Measurements from ENCODE around the gene PALD1.

Gene PALD1

DNA sequence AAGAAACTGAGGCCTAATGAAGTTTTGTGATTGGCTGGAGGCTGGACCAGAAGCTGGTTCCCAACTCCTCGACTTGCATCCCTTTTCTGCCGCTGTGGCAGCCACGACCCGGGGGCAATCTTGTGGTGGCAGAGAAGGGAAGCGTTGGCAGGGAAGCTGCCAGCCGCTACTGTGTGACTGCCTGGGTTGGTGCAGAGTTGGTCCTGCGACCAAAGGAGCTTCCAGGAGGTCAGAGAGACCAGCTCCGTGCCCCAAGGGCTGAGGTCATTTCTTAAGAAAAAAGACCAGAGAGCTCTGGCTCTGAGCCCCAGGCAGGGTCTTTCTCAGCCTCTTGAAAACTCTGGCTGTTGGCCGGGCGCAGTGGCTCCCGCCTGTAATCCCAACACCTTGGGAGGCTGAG is 76.8 kb downstream of the PALD1 start:
- DNase-seq (ENCODE audit: low spot score): no peak

DNA sequence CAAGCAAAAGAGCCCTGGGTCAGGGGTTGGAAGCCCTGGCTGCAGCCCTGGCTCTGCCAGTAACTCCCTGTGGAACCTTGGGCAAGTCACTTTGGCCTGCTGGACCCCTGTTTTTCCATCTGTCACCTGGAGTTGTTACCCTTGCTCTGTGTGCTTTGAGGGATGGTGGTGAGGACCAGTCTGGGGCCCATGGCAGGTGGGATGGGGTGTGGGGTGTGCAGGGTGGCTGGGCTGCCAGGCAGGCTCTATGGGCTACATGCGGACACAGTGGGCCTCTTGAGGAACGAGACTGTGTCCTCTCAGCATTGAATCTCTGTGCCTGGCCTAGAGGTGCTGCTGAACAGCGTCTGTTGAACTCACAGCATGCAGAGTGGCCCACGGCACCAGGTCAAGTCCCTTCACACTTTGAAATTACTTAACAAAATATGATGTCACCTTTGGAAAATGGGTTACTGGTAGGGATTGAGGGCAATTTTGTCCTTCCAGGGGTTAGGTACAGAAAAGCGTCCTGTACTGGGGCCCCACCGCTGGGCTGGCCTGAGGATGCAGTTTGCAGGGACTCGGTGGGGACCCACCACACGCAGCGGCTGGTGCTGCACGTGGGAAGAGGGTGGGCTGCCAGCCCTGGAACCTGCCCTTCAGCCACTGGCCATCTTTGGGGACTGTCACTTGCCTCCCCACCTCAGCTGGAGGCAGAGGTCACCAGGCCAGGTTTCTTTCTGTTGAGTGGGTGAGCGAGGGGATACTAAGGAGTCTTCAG is 78.7 kb downstream of the PALD1 start:
- no peak for DNase-seq (ENCODE audit: low spot score)

DNA sequence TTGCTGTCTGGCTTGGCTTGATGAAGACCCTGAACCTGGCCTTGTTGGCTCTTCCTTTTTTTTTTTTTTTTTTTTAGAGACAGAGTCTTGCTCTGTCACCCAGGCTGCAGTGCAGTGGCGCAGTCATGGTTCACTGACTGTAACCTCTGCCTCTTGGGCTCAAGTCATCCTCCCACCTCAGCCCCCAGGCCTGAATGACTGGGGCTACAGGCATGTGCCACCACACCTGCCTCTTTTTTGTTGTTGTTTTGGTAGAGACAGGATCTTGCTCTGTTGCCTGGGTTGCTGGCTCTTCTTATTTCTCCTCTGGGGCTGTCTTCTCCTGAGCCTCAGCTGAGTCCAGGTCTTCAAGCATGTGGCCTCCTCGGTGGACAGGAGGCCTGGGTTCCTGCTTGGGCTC is 79.3 kb downstream of the PALD1 start:
- DNase-seq (ENCODE audit: low spot score): no peak

- DNase-seq (ENCODE audit: low spot score): no peak
Measured at GRCh38 chr10:70558295-70558694, 79.7 kb downstream of the PALD1 start.

- DNase-seq (ENCODE audit: low spot score): peak; percentile 85
Measured at GRCh38 chr10:70558871-70559810, 80.6 kb downstream of the PALD1 start.

DNA sequence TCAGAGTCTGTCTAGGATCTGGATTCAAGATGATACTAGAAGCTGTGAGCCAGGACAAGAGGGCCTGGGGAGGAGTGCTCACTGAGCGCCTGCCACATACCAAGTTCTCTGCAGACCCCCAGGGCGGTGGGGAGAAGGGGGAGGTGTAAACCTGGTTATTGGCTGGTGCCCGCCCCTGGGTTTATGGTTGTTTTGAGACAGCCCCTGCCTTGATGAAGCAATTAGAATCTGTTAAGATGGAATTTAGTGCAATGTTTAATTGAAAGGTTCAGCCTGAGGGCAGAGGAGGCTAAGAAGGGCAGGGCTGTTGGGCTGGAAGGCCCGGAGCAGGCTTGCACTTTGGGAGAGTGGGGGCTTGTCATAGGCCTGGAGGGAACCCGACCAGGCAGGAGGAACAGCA is 81.3 kb downstream of the PALD1 start:
- no peak for DNase-seq (ENCODE audit: low spot score)

- DNase-seq (ENCODE audit: low spot score): no peak
Measured at GRCh38 chr10:70560511-70560941, 82.0 kb downstream of the PALD1 start.

DNA sequence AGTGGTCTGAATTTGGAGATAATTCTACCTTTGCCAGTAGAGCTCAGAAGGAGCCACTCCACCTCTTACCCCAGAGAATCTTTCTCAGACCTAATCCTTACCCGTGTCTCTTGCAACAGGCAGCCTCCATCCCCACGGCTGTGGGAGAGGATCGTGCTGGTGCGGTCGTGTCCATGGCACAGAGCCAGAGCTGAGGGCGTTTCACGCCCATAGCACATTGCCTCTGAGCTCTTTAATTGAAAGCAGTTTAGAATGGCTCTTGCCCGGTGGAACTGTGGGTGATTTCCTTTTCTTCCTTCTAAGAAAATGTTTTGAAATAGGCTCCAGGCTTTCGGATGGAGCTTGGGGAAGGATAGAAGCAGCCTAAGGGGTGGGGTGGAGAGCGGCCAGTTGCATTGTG is 82.5 kb downstream of the PALD1 start:
- DNase-seq (ENCODE audit: low spot score): peak; percentile 58

DNA sequence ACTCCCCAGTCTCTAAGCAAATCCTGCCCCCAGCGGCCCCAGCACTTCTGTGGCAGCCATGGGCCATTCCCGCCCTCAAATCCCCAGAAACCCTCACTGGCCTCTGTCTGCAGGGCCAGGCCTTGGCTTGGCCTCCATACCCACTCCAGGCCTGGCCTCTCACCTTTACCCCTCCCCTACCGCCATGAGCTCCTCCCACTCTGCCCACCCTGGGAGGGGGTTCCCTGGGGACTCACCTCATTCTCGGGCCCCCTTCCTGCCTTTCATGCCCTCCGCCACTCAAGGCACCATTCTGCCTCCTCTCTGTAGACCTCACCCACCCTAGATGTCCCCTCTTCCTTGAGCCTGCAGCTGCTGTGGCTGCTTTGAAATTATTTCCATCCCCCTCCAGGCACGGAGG is 83.0 kb downstream of the PALD1 start:
- DNase-seq (ENCODE audit: low spot score): no peak

GRCh38 chr10:70562036-70562755 is 83.6 kb downstream of the PALD1 start:
- DNase-seq (ENCODE audit: low spot score): no peak

DNA sequence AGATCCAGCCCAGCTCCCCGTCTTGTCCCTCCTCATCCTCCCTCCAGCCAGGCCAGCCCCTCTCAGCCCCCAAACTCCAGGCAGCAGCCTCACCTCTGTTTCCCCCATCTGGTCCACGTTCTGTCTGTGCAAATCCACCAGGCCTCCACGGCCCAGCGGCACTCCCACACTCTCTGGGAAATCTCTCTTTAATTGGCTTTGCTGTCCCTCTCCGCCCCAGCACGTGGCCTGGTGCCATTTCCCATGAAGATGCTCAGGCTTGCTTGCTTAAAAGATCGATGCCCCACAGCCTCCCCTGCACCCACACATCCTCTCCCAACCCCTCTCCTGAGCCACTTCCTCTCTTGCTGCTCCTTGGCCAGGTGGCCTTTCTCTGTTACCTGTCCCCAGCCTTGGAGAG is 84.7 kb downstream of the PALD1 start:
- no peak for DNase-seq (ENCODE audit: low spot score)

- no peak for DNase-seq (ENCODE audit: low spot score)
Measured at GRCh38 chr10:70564113-70564725, 85.7 kb downstream of the PALD1 start.

DNA sequence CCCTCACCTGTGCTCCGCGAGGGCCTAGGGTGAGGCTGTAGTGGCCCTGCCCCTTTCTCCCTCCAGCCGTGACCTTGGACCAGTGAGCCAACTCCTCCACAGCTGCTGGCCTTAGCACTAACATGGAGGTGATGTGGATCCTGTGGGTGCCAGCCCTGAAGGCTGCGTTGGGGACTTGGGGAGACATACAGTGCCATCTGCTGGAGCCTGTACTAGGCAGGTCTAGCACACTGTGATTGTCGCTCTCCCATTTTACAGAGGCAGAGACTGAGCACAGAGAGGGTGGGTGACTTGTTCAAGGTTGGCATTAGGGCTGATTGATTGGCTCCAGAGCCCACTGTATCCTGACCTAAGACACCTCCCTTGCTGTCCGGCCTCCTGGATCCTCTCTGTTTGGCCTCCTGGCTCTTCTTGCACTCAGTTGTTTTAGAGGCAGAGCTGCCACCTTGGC is 86.4 kb downstream of the PALD1 start:
- no peak for DNase-seq (ENCODE audit: low spot score)

GRCh38 chr10:70565556-70566514 is 87.3 kb downstream of the PALD1 start:
- DNase-seq (ENCODE audit: low spot score): no peak

- no peak for DNase-seq (ENCODE audit: low spot score)
Measured at GRCh38 chr10:70566515-70567290, 88.1 kb downstream of the PALD1 start.

DNA sequence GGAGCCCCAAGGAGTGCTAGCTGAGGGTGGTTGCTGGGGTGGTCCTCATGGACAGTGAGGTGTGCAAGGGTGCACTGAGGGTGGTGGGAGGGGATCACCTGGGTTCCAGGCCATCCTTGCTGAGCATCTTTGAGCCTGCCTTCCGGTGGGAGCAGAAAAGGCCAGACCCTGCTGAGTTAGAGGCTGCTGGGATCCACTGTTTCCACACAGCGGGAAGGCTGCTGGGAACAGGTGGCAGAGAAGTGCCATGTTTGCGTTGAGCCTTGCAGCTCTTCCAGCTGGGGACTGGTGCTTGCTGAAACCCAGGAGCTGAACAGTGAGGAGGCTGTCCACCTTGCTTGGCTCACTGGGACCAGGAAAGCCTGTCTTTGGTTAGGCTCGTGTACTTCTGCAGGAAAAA is 89.0 kb downstream of the PALD1 start:
- no peak for DNase-seq (ENCODE audit: low spot score)

DNA sequence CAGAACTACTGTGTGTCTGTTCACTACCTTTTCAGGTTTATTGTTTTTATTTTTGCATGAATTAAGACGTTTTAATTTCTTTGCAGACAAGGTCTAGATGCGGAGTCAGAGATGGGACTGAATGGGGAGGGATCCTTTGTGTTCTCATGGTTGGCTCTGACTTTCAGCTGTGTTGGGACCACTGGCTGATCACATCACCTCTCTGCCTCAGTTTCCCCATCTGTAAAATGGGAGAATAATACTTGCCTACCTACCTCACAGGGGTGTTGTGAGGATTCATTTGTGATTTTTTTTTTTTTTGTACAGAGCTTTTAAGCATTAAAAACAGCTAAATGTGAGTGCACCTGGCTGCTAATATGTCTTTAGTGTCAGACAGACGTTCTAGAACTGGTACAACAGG is 89.5 kb downstream of the PALD1 start:
- DNase-seq (ENCODE audit: low spot score): no peak

GRCh38 chr10:70568781-70569495 is 90.4 kb downstream of the PALD1 start:
- DNase-seq (ENCODE audit: low spot score): no peak

DNA sequence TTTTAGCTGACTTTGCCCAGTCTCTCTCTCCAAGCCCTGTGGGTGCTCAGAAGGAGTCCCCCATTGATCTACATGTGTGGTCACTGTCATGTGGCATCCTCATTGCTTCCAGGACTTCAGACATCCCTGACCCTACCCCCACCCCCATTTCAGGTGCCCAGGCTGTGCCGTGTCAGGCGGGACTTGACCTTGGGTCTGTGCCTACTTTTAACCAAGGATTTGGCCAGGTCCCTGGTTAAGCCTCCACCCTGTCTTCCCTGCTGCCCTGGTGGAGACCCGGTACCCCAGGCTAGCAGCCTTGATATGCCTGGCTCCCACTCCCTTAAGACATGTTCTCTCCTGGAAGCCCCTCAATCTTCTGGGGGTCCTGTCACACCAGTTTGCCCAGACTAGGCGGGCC is 92.7 kb downstream of the PALD1 start:
- DNase-seq (ENCODE audit: low spot score): no peak

All from AG20443 (cell line).